ENCODE measurements around the gene XIRP1. TPM values are rescaled to one million over a fixed set of nuclear protein-coding genes. Genes with fewer than 3 reads are reported as not detected.
A peak's percentile ranks its signal among the peaks of the same experiment; 100 is the strongest.

XIRP1 gene
- total and polyA plus RNA-seq, 2 experiments from 2014 or later: 136 to 315 TPM

DNA sequence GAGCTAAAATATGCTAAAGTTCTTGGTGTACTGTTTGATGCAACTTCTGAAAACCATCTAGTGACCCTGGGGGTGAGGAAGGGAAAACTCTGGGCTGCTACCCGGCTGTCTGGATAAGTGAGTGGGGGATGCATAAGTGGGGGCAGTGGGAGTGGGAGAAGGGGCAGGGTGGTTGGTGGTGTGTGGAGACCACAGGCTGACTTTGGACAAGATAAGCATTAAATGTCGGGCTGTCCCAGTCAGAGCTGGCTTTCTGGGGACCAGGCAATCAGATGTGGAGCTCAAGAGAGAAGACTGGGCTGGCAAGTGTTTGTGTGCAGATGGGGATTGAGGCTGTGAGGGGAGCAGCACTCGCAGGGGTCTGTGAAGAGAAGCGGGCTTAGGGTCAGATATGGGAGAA, 11.0 kb upstream of the XIRP1 start:
- DNase-seq (ENCODE audit: low read depth in 1 of 2, low spot score in 1 of 2): no peak
- Histone ChIP-seq H3K4me3 (no peak overlapping the region), H3K9me3 (ENCODE audit: low read depth) (no peaks in the 10 kb centered on the region), H3K27me3 (no peaks in the 10 kb centered on the region), H3K36me3 (no peaks in the 10 kb centered on the region), H3K4me1 (ENCODE audit: low read depth) (peaks cover 10% of the 10 kb centered on the region), H3K27ac (no peak overlapping the region)
- TF ChIP-seq, protein P1, sequence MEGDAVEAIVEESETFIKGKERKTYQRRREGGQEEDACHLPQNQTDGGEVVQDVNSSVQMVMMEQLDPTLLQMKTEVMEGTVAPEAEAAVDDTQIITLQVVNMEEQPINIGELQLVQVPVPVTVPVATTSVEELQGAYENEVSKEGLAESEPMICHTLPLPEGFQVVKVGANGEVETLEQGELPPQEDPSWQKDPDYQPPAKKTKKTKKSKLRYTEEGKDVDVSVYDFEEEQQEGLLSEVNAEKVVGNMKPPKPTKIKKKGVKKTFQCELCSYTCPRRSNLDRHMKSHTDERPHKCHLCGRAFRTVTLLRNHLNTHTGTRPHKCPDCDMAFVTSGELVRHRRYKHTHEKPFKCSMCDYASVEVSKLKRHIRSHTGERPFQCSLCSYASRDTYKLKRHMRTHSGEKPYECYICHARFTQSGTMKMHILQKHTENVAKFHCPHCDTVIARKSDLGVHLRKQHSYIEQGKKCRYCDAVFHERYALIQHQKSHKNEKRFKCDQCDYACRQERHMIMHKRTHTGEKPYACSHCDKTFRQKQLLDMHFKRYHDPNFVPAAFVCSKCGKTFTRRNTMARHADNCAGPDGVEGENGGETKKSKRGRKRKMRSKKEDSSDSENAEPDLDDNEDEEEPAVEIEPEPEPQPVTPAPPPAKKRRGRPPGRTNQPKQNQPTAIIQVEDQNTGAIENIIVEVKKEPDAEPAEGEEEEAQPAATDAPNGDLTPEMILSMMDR (IDR thresholded peaks at IDR 0.05; ENCODE audit: low read depth, low read length): no peak

- TF ChIP-seq, protein P1 (IDR thresholded peaks at IDR 0.05; ENCODE audit: low read depth, low read length): peak; percentile 42
- no peaks in the 10 kb centered on the region for H3K27me3 ChIP-seq
- H3K4me3 ChIP-seq: no peak overlapping the region
- H3K9me3 ChIP-seq (ENCODE audit: low read depth): no peaks in the 10 kb centered on the region
- H3K4me1 ChIP-seq (ENCODE audit: low read depth): peaks cover 5% of the 10 kb centered on the region
- H3K36me3 ChIP-seq: no peaks in the 10 kb centered on the region
- peak overlapping the region; percentile 62 for H3K27ac ChIP-seq
- peak; percentile 26 to 68 for DNase-seq (ENCODE audit: low read depth in 1 of 2, low spot score in 1 of 2)
Observed at GRCh38 chr3:39202094-39202493, 9.7 kb upstream of the XIRP1 start.

DNA sequence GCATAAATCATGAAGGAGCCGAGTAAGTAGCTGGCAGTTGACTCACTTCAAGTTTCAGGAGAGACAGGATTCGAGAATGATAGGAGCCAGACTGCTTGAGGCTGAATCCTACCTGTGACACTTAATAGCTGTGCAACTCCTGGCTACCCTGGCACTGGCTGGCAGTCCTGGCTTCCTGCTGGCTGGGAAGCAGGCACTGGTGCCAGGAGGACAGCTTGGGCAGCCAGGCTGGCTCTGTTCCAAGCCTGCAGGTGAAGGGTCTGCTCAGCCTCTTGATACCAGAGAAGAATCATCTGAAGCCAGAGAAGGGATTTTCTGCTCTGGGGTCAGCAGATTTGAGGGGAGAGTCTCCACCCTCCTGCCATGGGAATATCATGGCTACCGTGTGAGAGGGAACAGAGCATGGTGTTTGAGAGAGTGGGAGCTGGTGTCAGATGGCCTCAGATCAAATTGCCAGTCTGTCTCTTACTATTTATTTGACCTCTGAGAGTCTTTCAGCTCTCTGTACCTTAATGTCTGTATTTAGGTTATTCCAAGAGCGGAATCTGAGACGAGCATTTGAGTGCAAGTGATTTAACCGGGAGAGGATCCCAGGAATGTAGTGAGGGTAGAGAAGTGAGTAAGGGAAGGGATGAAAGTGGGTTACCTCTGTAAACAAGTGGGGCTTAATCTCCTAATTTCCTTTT, 4.4 kb upstream of the XIRP1 start:
- Histone ChIP-seq H3K9me3 (ENCODE audit: low read depth) (no peaks in the 10 kb centered on the region), H3K4me1 (ENCODE audit: low read depth) (peaks cover 25% of the 10 kb centered on the region), H3K36me3 (no peaks in the 10 kb centered on the region), H3K4me3 (no peak overlapping the region), H3K27me3 (no peaks in the 10 kb centered on the region), H3K27ac (peak overlapping the region; percentile 55)
- no peak for DNase-seq (ENCODE audit: low read depth in 1 of 2, low spot score in 1 of 2)
- TF ChIP-seq, protein P1 (IDR thresholded peaks at IDR 0.05; ENCODE audit: low read depth, low read length): no peak

DNA sequence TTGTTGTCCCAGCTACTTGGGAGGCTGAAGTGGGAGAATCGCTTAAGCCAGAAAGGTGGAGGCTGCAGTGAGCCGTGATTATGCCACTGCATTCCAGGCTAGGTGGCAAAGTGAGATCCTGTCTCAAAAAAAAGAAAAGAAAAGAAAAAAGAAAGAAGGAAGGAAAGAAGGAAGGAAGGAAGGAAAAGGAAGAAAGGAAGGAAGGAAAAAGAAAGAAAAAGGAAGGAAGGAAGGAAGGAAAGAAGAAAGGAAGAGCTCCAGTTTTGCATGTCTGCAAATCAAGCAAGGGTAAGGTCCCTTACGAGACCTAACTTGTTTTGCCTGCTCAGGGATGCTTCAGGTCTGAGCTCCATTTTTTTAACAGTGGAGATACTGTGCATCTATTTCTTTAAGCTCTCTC, 3.6 kb upstream of the XIRP1 start:
- TF ChIP-seq, protein P1 (IDR thresholded peaks at IDR 0.05; ENCODE audit: low read depth, low read length): no peak
- Histone ChIP-seq H3K36me3 (no peaks in the 10 kb centered on the region), H3K4me3 (no peak overlapping the region), H3K9me3 (ENCODE audit: low read depth) (no peaks in the 10 kb centered on the region), H3K4me1 (ENCODE audit: low read depth) (peaks cover 30% of the 10 kb centered on the region), H3K27me3 (no peaks in the 10 kb centered on the region), H3K27ac (no peak overlapping the region)
- DNase-seq (ENCODE audit: low read depth in 1 of 2, low spot score in 1 of 2): no peak

- Histone ChIP-seq H3K4me3 (no peak overlapping the region), H3K27ac (peak overlapping the region; percentile 99), H3K27me3 (no peaks in the 10 kb centered on the region), H3K36me3 (peaks cover 11% of the 10 kb centered on the region), H3K9me3 (ENCODE audit: low read depth) (no peaks in the 10 kb centered on the region), H3K4me1 (ENCODE audit: low read depth) (peaks cover 36% of the 10 kb centered on the region)
- DNase-seq (ENCODE audit: low read depth in 1 of 2, low spot score in 1 of 2): peak in 1 of 2 donors; percentile 20
- TF ChIP-seq, protein P1 (IDR thresholded peaks at IDR 0.05; ENCODE audit: low read depth, low read length): no peak
Observed at GRCh38 chr3:39193391-39193790, 996 bp upstream of the XIRP1 start.

All from cardiac muscle cell (in vitro differentiated cells and primary cell).